ENCODE measurements around the gene GNL1.

GNL1 gene

GRCh38 chr6:30554962-30555815 is 1.1 kb downstream of the GNL1 start:
- no peak for TF ChIP-seq CTCF (IDR thresholded peaks at IDR 0.05; ENCODE audit: control extremely low read depth, extremely low read depth, low read depth, missing control alignments)
- peak; percentile 28 for DNase-seq (ENCODE audit: extremely low spot score)
- ChIA-PET POLR2A (interaction anchor here (0.6 to 1.3 kb wide), 3 partner anchors 10 to 736 kb away, joined by 3 to 5 read pairs (median 3); no protein-coding TSS in a partner anchor), CTCF (interaction anchor here (0.7 to 6.9 kb wide), 6 partner anchors 12 to 167 kb away, joined by 3 to 100 read pairs (median 6); no protein-coding TSS in a partner anchor)

GRCh38 chr6:30554404-30554803 is 1.9 kb downstream of the GNL1 start:
- CTCF ChIA-PET: interaction anchor here (0.8 to 6.9 kb wide), 6 partner anchors 11 to 533 kb away, joined by 3 to 100 read pairs (median 6); no protein-coding TSS in a partner anchor
- POLR2A ChIA-PET: interaction anchor here (1.3 kb wide), 1 partner anchor 9 kb away, joined by 3 read pairs; no protein-coding TSS in a partner anchor
- DNase-seq (ENCODE audit: extremely low spot score): no peak
- no peak for TF ChIP-seq CTCF (IDR thresholded peaks at IDR 0.05; ENCODE audit: control extremely low read depth, extremely low read depth, low read depth, missing control alignments)

GRCh38 chr6:30548375-30548774 is 7.9 kb downstream of the GNL1 start:
- ChIA-PET POLR2A (interaction anchor here (0.6 kb wide), 1 partner anchor 365 kb away, joined by 3 read pairs; no protein-coding TSS in a partner anchor), CTCF (interaction anchor here (0.8 to 12.5 kb wide), 5 partner anchors 12 to 539 kb away, joined by 3 to 278 read pairs (median 4); no protein-coding TSS in a partner anchor)
- no peak for DNase-seq (ENCODE audit: extremely low spot score)
- no peak for TF ChIP-seq CTCF (IDR thresholded peaks at IDR 0.05; ENCODE audit: control extremely low read depth, extremely low read depth, low read depth, missing control alignments)

GRCh38 chr6:30547454-30547853 is 8.8 kb downstream of the GNL1 start:
- CTCF ChIA-PET: interaction anchor here (0.9 to 12.5 kb wide), 4 partner anchors 11 to 96 kb away, joined by 3 to 278 read pairs (median 82); no protein-coding TSS in a partner anchor

GRCh38 chr6:30544666-30545272 is 11.5 kb downstream of the GNL1 start:
- peak; percentile 53 for DNase-seq (ENCODE audit: extremely low spot score)
- ChIA-PET CTCF (interaction anchor here (0.6 to 12.5 kb wide), 45 partner anchors 9 to 579 kb away, joined by 3 to 278 read pairs (median 5); partner anchors contain the start of genes ABCF1, DHX16, GNL1 and MRPS18B), POLR2A (interaction anchor here (0.7 to 1.2 kb wide), 5 partner anchors 10 to 67 kb away, joined by 3 to 5 read pairs (median 3); partner anchors contain the start of genes ABCF1 and PRR3)

More at GRCh38 chr6:30547454-30547853, 8.8 kb downstream of the GNL1 start:
- no peak for TF ChIP-seq CTCF (IDR thresholded peaks at IDR 0.05; ENCODE audit: control extremely low read depth, extremely low read depth, low read depth, missing control alignments)
- POLR2A ChIA-PET: no interaction called here
- DNase-seq (ENCODE audit: extremely low spot score): no peak

More at GRCh38 chr6:30544666-30545272, 11.5 kb downstream of the GNL1 start:
- peak; percentile 57 for TF ChIP-seq CTCF (IDR thresholded peaks at IDR 0.05; ENCODE audit: control extremely low read depth, extremely low read depth, low read depth, missing control alignments)

All from GM10248 (cell line).